Parathyroid adenoma (tissue), 2 donors: Measurements from ENCODE around the gene FBXW7.

Experiments used
- H2AFZ ChIP-seq: fragments of 300-600 bp; sonication (generic); one replicate; pipeline ENCODE4 v1.7.0; 2017; ENCODE audit warnings: antibody characterized with exemption, mild to moderate bottlenecking
- H3K27ac ChIP-seq: fragments of 300-600 bp; sonication (generic); one replicate; pipeline ENCODE4 v1.7.0; 2017
- H3K27me3 ChIP-seq: fragments of 300-600 bp; sonication (generic); one replicate; pipeline ENCODE4 v1.7.0; 2017; ENCODE audit warnings: low read length; ENCODE audit not compliant: control insufficient read depth, insufficient read depth
- H3K36me3 ChIP-seq: fragments of 300-600 bp; sonication (generic); one replicate; pipeline ENCODE4 v1.7.0; 2017; ENCODE audit warnings: low read length; ENCODE audit not compliant: control insufficient read depth, insufficient read depth
- H3K4me1 ChIP-seq: fragments of 300-600 bp; sonication (generic); one replicate; pipeline ENCODE4 v1.7.0; 2017; ENCODE audit warnings: control low read depth
- H3K4me2 ChIP-seq: fragments of 300-600 bp; sonication (generic); one replicate; pipeline ENCODE4 v1.7.0; 2017; ENCODE audit warnings: low read length
- H3K4me3 ChIP-seq: fragments of 300-600 bp; sonication (generic); one replicate; pipeline ENCODE4 v1.7.0; 2017; ENCODE audit warnings: low read depth, low read length
- H3K79me2 ChIP-seq: fragments of 300-600 bp; sonication (generic); one replicate; pipeline ENCODE4 v1.7.0; 2017; ENCODE audit warnings: control low read depth
- H3K9ac ChIP-seq: fragments of 300-600 bp; sonication (generic); one replicate; pipeline ENCODE4 v1.7.0; 2017; ENCODE audit warnings: mild to moderate bottlenecking
- H3K9me3 ChIP-seq: fragments of 300-600 bp; sonication (generic); one replicate; pipeline ENCODE4 v1.7.0; 2017; ENCODE audit warnings: low read length; ENCODE audit not compliant: control insufficient read depth
- CTCF ChIP-seq: fragments of 300-600 bp; sonication (generic); IDR thresholded peaks from one replicate; pipeline ENCODE4 v1.7.0; 2017; ENCODE audit warnings: antibody characterized with exemption, mild to moderate bottlenecking
- donor health status: primary hyperparathyroidism.

The FBXW7 gene

GRCh38 chr4:152573861-152574260 is 38.0 kb upstream of the FBXW7 start:
- no peak overlapping the region for H3K27ac ChIP-seq
- no peaks in the 10 kb centered on the region for H3K9me3 ChIP-seq
- no peaks in the 10 kb centered on the region for H3K79me2 ChIP-seq
- H3K36me3 ChIP-seq, result no peaks in the 10 kb centered on the region
- H3K4me2 ChIP-seq, result no peak overlapping the region
- no peak overlapping the region for H2AFZ ChIP-seq
- no peaks in the 10 kb centered on the region for H3K27me3 ChIP-seq
- no peak overlapping the region for H3K4me3 ChIP-seq
- no peaks in the 10 kb centered on the region for H3K4me1 ChIP-seq
- no peak for TF ChIP-seq CTCF
- H3K9ac ChIP-seq, result no peak overlapping the region

- Histone ChIP-seq H2AFZ (no peak overlapping the region), H3K27ac (no peak overlapping the region), H3K9ac (no peak overlapping the region), H3K4me1 (no peaks in the 10 kb centered on the region), H3K9me3 (no peaks in the 10 kb centered on the region), H3K27me3 (no peaks in the 10 kb centered on the region), H3K4me2 (no peak overlapping the region), H3K4me3 (no peak overlapping the region), H3K79me2 (no peaks in the 10 kb centered on the region), H3K36me3 (no peaks in the 10 kb centered on the region)
- TF ChIP-seq CTCF, result no peak
These were observed 36.7 kb upstream of the FBXW7 start for GRCh38 chr4:152572417-152573086.

GRCh38 chr4:152571770-152572169 is 35.9 kb upstream of the FBXW7 start:
- no peaks in the 10 kb centered on the region for H3K79me2 ChIP-seq
- H3K4me1 ChIP-seq, result no peaks in the 10 kb centered on the region
- no peaks in the 10 kb centered on the region for H3K36me3 ChIP-seq
- no peak overlapping the region for H3K9ac ChIP-seq
- H3K4me3 ChIP-seq, result no peak overlapping the region
- no peak for TF ChIP-seq CTCF
- H3K27ac ChIP-seq, result no peak overlapping the region
- H3K9me3 ChIP-seq, result no peaks in the 10 kb centered on the region
- no peak overlapping the region for H3K4me2 ChIP-seq
- no peak overlapping the region for H2AFZ ChIP-seq
- no peaks in the 10 kb centered on the region for H3K27me3 ChIP-seq

- Histone ChIP-seq H3K4me3 (no peak overlapping the region), H3K27ac (no peak overlapping the region), H3K4me2 (no peak overlapping the region), H3K4me1 (no peaks in the 10 kb centered on the region), H3K9me3 (no peaks in the 10 kb centered on the region), H3K27me3 (no peaks in the 10 kb centered on the region), H3K9ac (no peak overlapping the region), H3K36me3 (no peaks in the 10 kb centered on the region), H2AFZ (no peak overlapping the region), H3K79me2 (no peaks in the 10 kb centered on the region)
- TF ChIP-seq CTCF, result no peak
These were observed 35.4 kb upstream of the FBXW7 start for GRCh38 chr4:152571296-152571695.

- no peak overlapping the region for H3K9ac ChIP-seq
- H2AFZ ChIP-seq, result no peak overlapping the region
- H3K4me2 ChIP-seq, result no peak overlapping the region
- no peak for TF ChIP-seq CTCF
- H3K4me3 ChIP-seq, result no peak overlapping the region
- H3K9me3 ChIP-seq, result no peaks in the 10 kb centered on the region
- no peak overlapping the region for H3K27ac ChIP-seq
- H3K27me3 ChIP-seq, result no peaks in the 10 kb centered on the region
- no peaks in the 10 kb centered on the region for H3K4me1 ChIP-seq
- H3K36me3 ChIP-seq, result no peaks in the 10 kb centered on the region
- no peaks in the 10 kb centered on the region for H3K79me2 ChIP-seq
These were observed 29.4 kb upstream of the FBXW7 start for GRCh38 chr4:152565333-152565732.
